Skeletal muscle satellite cell (primary cell): Measurements from ENCODE around the gene CHST8.

ENCODE experiments used
- H3K27me3 ChIP-seq: 2 replicates; pipeline ENCODE4 v1.7.0; 2013; ENCODE audit warnings: low read length; ENCODE audit not compliant: control insufficient read depth, insufficient read depth
- H3K36me3 ChIP-seq: 2 replicates; pipeline ENCODE4 v1.7.0; 2013; ENCODE audit warnings: mild to moderate bottlenecking, control low read depth, low read length; ENCODE audit not compliant: insufficient read depth
- H3K4me1 ChIP-seq: 2 replicates; pipeline ENCODE4 v1.7.0; 2013; ENCODE audit warnings: low read length; ENCODE audit not compliant: control insufficient read depth, insufficient read depth
- H3K4me2 ChIP-seq: 2 replicates; pipeline ENCODE4 v1.7.0; 2013; ENCODE audit warnings: mild to moderate bottlenecking, low read length
- H3K4me3 ChIP-seq: 2 replicates; pipeline ENCODE4 v1.7.0; 2013; ENCODE audit warnings: low read length
- H3K9ac ChIP-seq: 2 replicates; pipeline ENCODE4 v1.7.0; 2013; ENCODE audit warnings: mild to moderate bottlenecking, low read depth, low read length, moderate library complexity
- H3K9me3 ChIP-seq: replicated peaks from 2 replicates; pipeline ENCODE4 v1.7.0; 2013; ENCODE audit warnings: mild to moderate bottlenecking, control low read depth, low read length

CHST8 gene

DNA sequence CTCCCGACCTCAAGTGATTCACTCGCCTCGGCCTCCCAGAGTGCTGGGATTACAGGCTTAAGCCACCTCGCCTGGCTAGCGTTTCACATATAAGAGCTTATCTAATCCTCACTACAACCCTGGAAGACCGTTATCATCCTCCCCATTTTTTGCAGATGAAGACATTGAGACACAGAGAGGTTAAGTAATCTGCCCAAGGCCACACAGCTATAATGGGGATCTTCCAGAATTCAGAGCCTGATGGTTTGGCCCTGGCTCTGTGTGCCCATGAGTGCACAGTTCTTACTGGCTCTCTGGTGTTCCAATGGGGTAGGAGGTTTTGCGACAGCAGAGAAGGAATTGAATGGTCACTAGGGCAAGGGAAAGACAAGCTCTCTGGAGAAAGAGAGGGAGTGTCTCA lies 158.1 kb downstream of the CHST8 start:
- H3K9me3 ChIP-seq, result no peaks in the 10 kb centered on the region
- H3K27me3 ChIP-seq, result peaks cover 52% of the 10 kb centered on the region
- no peak overlapping the region for H3K4me2 ChIP-seq
- H3K4me1 ChIP-seq, result peaks cover 2% of the 10 kb centered on the region
- no peaks in the 10 kb centered on the region for H3K36me3 ChIP-seq
- no peak overlapping the region for H3K4me3 ChIP-seq
- no peak overlapping the region for H3K9ac ChIP-seq

DNA sequence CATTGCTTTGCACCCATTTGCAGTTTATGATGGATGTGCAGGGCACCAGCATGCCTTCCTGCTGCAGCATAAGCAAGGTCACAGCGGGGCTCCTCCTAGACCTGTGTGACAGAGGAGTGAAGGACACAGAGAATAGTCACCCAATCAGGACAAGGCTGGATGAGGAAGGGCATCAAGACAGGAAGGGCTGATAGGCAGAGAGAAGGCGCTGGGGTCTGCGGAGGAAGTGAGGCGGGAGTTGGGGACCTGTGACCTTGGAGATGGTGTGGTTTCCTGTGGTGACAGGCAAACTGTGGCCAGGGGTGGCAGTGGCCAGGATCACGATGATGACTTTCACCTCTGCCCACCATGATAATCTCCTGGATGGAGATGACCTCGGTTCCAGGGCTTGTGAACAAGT lies 158.5 kb downstream of the CHST8 start:
- Histone ChIP-seq H3K4me1 (peaks cover 2% of the 10 kb centered on the region), H3K27me3 (peaks cover 54% of the 10 kb centered on the region), H3K36me3 (no peaks in the 10 kb centered on the region), H3K4me2 (no peak overlapping the region), H3K9me3 (no peaks in the 10 kb centered on the region), H3K4me3 (no peak overlapping the region), H3K9ac (no peak overlapping the region)

DNA sequence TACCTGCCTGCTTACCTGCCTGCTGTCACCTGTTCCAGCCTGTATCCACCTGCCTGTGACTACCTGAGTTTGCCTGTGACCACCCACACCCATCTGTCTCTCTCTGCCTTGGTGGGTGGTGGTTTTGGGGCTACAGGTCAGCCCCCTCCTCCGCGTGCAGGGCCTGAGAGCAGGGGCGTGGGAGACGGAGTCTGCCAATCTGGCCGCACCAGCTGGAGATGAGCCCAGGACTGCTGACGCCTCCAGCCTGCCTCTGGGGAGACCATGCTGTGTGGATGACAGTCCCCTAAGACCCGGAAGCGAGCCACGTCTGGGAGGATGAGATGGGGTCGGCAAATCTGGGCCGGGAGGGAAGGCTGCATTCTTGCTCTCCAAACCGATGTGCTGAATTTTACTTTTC lies 159.0 kb downstream of the CHST8 start:
- Histone ChIP-seq H3K9ac (no peak overlapping the region), H3K4me2 (no peak overlapping the region), H3K9me3 (no peaks in the 10 kb centered on the region), H3K4me1 (peaks cover 2% of the 10 kb centered on the region), H3K36me3 (no peaks in the 10 kb centered on the region), H3K4me3 (no peak overlapping the region), H3K27me3 (peaks cover 57% of the 10 kb centered on the region)

DNA sequence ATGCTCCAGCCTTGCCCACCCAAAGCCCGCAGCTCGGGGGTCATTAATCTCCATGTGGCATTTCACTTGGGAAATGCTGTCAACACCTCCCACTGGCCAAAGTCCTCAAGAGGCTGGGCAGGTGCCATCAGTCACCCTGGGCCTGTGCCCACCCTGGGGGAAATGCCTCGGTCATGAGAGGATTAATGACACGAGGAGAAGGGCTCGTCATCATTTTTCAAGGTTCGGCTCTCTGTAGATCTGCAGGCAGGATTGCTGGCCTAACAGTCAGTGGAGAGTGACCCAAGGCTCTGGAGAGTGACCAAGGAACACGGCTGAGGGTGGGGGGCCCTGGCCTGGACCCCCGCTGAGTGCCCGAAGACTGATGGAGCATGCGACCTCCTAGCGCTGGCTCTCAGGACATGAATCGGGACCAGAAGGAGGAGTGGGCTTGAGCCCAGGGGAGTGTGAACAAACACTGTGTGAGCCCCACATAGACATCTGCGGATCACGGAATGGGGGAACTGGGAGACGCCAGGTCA lies 159.7 kb downstream of the CHST8 start:
- H3K9ac ChIP-seq, result no peak overlapping the region
- peaks cover 57% of the 10 kb centered on the region for H3K27me3 ChIP-seq
- H3K4me1 ChIP-seq, result peaks cover 2% of the 10 kb centered on the region
- H3K4me2 ChIP-seq, result no peak overlapping the region
- no peaks in the 10 kb centered on the region for H3K36me3 ChIP-seq
- H3K9me3 ChIP-seq, result no peaks in the 10 kb centered on the region
- no peak overlapping the region for H3K4me3 ChIP-seq

DNA sequence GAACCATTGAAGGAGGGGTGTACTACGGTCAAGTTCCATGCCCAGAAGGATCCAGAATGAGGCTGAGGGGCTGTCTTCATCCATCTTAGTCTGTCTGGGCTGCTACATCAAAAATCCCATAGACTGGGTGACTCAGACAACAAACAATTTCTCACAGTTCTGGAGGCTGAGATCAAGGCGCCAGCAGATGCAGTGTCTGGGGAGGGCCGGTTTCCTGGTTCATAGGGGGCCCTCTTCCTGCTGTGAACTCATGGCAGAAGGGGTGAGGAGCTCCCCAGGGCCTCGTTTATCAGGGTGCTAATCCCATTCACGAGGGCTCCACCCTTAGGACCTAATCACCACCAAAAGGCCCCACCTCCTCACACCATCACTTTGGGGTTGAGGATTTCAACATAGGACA lies 160.2 kb downstream of the CHST8 start:
- no peaks in the 10 kb centered on the region for H3K9me3 ChIP-seq
- H3K27me3 ChIP-seq, result peaks cover 62% of the 10 kb centered on the region
- no peak overlapping the region for H3K4me3 ChIP-seq
- no peak overlapping the region for H3K9ac ChIP-seq
- peaks cover 2% of the 10 kb centered on the region for H3K4me1 ChIP-seq
- H3K4me2 ChIP-seq, result no peak overlapping the region
- H3K36me3 ChIP-seq, result no peaks in the 10 kb centered on the region

DNA sequence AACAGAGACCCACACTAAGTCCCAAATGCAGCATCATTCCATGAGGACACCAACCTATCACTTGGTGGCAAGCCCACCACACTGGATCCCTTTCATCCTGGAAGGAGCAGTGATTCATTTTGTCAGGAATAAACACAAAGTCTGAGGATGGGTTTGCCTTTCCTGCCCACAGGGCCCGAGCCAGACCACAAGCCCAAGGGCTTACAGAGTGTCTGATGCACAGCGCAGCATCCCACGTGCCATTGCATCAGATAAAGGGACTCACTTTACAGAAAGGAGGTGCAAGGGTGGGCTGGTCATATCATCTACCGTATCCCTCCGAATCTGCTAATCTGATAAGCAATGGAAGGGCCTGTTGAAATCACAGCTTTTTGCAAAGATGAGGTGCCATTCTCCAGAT lies 162.7 kb downstream of the CHST8 start:
- Histone ChIP-seq H3K9ac (no peak overlapping the region), H3K4me1 (no peaks in the 10 kb centered on the region), H3K9me3 (no peaks in the 10 kb centered on the region), H3K36me3 (no peaks in the 10 kb centered on the region), H3K27me3 (peaks cover 70% of the 10 kb centered on the region), H3K4me2 (no peak overlapping the region), H3K4me3 (no peak overlapping the region)

DNA sequence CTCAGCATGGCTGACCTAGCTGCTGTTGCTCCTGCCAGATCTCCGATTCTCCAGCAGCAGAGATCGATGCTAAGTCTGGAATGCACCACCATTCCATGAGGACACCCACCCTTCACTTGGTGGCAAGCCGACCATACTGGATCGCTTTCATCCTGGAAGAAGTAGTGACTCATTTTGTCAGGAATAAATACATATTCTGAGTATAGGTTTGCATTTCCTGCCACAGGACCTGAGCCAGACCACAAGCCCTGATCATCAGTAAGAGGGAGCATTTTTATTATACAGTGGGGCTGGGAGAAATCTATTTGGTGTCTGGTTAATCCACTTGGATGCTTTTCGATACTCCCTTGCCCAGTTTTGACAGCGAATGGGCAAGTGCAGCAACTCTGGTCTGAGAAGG lies 164.0 kb downstream of the CHST8 start:
- H3K27me3 ChIP-seq, result peaks cover 61% of the 10 kb centered on the region
- H3K9me3 ChIP-seq, result no peaks in the 10 kb centered on the region

DNA sequence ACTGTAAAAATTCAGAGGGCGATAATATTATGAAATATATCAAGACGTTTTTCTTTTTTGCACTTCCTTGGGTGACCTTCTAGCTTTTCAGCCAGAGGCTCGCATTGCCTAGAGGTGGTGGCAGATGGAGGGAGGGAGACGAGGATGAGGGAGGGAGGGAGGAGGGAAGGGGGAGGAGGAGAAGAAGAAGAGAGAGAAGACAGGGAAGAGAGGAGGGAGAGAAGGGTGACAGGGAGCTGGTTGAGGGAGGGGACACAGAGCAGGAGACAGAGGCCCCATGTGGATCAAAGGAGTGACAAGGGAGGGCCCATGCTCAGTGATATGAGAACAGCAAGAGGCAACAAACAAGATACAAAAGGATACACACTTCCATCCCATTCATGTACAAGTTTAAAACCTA lies 166.9 kb downstream of the CHST8 start:
- H3K4me2 ChIP-seq, result no peak overlapping the region
- no peak overlapping the region for H3K9ac ChIP-seq
- no peak overlapping the region for H3K4me3 ChIP-seq
- H3K4me1 ChIP-seq, result no peaks in the 10 kb centered on the region
- H3K36me3 ChIP-seq, result no peaks in the 10 kb centered on the region
- peaks cover 55% of the 10 kb centered on the region for H3K27me3 ChIP-seq
- no peaks in the 10 kb centered on the region for H3K9me3 ChIP-seq

More for the DNA sequence above, 164.0 kb downstream of the CHST8 start:
- Histone ChIP-seq H3K9ac (no peak overlapping the region), H3K4me3 (no peak overlapping the region), H3K36me3 (no peaks in the 10 kb centered on the region), H3K4me2 (no peak overlapping the region), H3K4me1 (no peaks in the 10 kb centered on the region)

DNA sequence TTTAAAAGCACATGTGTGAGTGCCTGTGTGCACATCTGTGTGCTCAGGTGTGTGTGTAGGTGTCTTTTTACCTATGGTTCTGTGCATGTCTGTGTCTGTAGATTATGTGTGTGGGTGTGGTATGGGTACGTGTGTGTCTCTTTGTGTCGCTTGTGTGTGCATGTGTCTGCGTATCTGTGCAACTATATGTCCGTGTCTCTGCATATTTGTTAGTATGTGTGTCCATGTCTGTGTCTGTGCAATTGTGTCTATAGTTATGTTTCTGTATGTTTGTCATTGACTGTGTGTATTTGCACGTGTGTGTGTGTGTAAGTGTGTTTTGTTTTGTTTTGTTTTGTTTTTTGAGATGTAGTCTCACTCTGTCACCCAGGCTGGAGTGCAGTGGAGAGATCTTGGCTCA lies 167.6 kb downstream of the CHST8 start:
- Histone ChIP-seq H3K27me3 (peaks cover 51% of the 10 kb centered on the region), H3K4me2 (no peak overlapping the region), H3K4me1 (no peaks in the 10 kb centered on the region), H3K9me3 (no peaks in the 10 kb centered on the region), H3K36me3 (no peaks in the 10 kb centered on the region), H3K4me3 (no peak overlapping the region), H3K9ac (no peak overlapping the region)

DNA sequence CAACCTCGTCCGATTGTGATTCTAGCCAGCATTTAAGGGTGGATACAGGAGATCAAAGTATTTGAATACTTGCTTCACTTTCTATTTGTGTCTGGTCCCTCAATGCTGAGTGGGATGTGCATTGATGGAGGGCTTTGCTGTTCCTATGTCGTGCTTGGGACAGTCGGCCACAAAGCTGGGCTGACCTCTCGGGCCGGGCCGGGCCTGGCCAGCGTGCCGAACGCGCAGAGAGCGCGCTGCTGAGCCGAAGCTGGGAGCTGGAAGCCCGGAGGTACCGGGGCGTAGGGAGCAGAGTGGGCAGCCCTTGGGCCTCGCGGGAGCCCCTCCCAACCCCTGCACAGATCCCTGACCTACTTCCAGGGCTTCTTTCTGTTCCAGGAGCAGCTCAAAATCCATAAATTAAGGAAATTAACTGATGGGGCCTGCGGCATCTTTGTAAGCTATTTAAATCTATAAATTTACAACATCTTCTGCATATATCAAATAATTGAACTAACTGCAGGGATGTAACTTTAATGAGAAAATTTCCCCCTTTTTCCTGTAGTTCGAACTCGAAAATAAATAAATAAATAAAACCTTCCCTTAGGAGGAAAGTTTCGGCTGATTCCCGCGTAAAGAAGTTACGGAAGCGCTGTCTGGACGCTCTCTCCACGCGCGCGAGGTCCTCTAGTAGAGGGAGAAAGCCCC lies 173.1 kb downstream of the CHST8 start:
- peaks cover 17% of the 10 kb centered on the region for H3K27me3 ChIP-seq
- no peaks in the 10 kb centered on the region for H3K36me3 ChIP-seq
- H3K9me3 ChIP-seq, result no peaks in the 10 kb centered on the region
- H3K4me2 ChIP-seq, result peak overlapping the region; percentile 89
- H3K9ac ChIP-seq, result peak overlapping the region; percentile 87
- peak overlapping the region; percentile 89 for H3K4me3 ChIP-seq
- H3K4me1 ChIP-seq, result peaks cover 6% of the 10 kb centered on the region

DNA sequence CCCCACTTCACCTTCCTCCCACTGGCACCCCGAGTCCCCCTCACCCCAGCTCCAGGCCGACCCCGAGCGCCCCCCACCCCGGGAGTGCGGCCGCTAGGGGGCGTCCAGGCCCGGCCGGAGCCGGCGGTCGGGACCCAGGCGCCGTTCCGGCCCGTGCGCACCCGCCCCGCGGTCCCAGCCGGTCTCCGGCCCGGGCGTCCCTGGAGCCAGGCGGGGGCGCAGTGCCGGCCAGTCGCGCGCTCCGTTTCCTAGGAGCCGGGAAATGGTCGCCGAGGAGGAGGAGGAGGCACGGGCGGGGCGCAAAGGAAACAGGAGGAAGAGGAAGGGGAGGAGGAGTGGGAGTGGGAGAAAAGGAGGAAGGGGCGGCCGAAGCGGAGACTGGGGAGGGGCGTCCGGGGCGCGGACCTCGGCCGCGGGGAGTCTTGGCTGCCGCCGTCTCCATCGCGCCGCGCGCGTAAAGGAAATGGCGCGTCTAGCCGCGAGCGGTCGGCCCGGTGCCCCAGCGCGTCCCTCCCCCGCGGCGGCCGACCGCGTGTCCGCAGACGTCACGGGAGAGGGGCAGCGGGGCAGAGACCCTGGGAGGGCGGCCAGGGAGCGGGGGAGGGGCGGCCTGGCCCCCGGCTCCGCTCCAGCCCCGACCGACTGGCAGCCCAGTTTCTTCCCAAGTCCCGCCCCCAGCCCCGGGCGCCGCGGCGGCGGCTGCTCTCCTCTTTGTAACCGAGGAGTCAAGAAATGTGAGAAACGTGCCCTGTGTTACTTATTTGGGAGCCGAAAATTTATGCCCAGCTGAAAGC lies 173.8 kb downstream of the CHST8 start:
- Histone ChIP-seq H3K4me3 (peak overlapping the region; percentile 89), H3K36me3 (no peaks in the 10 kb centered on the region), H3K9ac (peak overlapping the region; percentile 87), H3K9me3 (no peaks in the 10 kb centered on the region), H3K4me2 (peak overlapping the region; percentile 89), H3K4me1 (peaks cover 6% of the 10 kb centered on the region), H3K27me3 (peaks cover 14% of the 10 kb centered on the region)
